ENCODE results near the gene FBXO47.

Gene FBXO47

GRCh38 chr17:39012725-39013124 lies 45.5 kb upstream of the FBXO47 start:
- DNase-seq (ENCODE audit: low read depth): no peak
- TF ChIP-seq, protein P1, sequence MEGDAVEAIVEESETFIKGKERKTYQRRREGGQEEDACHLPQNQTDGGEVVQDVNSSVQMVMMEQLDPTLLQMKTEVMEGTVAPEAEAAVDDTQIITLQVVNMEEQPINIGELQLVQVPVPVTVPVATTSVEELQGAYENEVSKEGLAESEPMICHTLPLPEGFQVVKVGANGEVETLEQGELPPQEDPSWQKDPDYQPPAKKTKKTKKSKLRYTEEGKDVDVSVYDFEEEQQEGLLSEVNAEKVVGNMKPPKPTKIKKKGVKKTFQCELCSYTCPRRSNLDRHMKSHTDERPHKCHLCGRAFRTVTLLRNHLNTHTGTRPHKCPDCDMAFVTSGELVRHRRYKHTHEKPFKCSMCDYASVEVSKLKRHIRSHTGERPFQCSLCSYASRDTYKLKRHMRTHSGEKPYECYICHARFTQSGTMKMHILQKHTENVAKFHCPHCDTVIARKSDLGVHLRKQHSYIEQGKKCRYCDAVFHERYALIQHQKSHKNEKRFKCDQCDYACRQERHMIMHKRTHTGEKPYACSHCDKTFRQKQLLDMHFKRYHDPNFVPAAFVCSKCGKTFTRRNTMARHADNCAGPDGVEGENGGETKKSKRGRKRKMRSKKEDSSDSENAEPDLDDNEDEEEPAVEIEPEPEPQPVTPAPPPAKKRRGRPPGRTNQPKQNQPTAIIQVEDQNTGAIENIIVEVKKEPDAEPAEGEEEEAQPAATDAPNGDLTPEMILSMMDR (conservative IDR thresholded peaks at IDR 0.05; ENCODE audit: control insufficient read depth, insufficient read depth, low read depth, low read length): no peak
- no peak overlapping the region for H3K4me3 ChIP-seq (ENCODE audit: control insufficient read depth, low read depth, low read length)

GRCh38 chr17:39011907-39012468 lies 44.8 kb upstream of the FBXO47 start:
- DNase-seq (ENCODE audit: low read depth): no peak
- TF ChIP-seq, protein P1 (conservative IDR thresholded peaks at IDR 0.05; ENCODE audit: control insufficient read depth, insufficient read depth, low read depth, low read length): no peak
- no peak overlapping the region for H3K4me3 ChIP-seq (ENCODE audit: control insufficient read depth, low read depth, low read length)

DNA sequence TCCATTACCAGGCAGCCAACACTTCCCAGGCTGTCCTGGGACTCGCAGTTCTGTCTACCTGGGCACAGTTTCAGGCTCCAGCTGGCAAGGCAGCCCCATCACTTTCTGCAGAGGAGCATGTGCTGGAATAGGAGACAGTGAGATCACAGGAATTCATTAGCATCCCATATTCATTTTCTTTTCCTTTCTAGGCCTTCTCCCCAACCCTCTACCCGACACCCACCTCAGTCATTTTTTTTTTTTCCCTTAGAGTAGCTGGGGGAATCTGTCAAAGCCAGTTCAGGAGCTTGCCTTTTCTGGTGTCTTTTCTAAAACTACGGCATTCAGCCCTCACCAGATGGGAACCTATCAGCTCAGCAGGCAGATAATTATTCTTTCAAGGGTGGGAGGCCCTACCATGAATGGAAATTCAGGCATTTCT lies 42.4 kb upstream of the FBXO47 start:
- H3K4me3 ChIP-seq (ENCODE audit: control insufficient read depth, low read depth, low read length): no peak overlapping the region
- DNase-seq (ENCODE audit: low read depth): no peak
- TF ChIP-seq, protein P1 (conservative IDR thresholded peaks at IDR 0.05; ENCODE audit: control insufficient read depth, insufficient read depth, low read depth, low read length): no peak

DNA sequence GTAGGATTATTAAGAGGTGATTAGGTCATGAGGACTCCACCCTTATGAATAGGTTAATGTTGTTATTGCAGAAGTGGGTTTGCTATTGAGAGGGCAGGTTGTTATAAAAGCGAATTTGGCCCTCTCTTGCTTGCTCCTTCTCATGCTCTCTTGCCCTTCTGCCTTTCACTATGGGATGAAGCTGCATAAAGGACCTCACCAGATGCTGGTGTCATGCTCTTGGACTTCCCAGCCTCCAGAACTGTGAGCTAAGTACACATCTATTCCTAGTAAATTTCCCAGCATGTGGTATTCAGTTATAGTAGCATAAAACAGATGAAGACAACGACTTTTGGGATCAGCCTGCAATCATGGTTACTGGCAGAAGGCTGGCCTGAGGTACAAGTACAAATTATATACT lies 41.4 kb upstream of the FBXO47 start:
- H3K4me3 ChIP-seq (ENCODE audit: control insufficient read depth, low read depth, low read length): no peak overlapping the region

GRCh38 chr17:39002991-39003715 lies 36.0 kb upstream of the FBXO47 start:
- TF ChIP-seq, protein P1 (conservative IDR thresholded peaks at IDR 0.05; ENCODE audit: control insufficient read depth, insufficient read depth, low read depth, low read length): no peak
- H3K4me3 ChIP-seq (ENCODE audit: control insufficient read depth, low read depth, low read length): no peak overlapping the region
- DNase-seq (ENCODE audit: low read depth): peak; percentile 93

More for the DNA sequence above, 41.4 kb upstream of the FBXO47 start:
- DNase-seq (ENCODE audit: low read depth): no peak
- TF ChIP-seq, protein P1 (conservative IDR thresholded peaks at IDR 0.05; ENCODE audit: control insufficient read depth, insufficient read depth, low read depth, low read length): no peak

DNA sequence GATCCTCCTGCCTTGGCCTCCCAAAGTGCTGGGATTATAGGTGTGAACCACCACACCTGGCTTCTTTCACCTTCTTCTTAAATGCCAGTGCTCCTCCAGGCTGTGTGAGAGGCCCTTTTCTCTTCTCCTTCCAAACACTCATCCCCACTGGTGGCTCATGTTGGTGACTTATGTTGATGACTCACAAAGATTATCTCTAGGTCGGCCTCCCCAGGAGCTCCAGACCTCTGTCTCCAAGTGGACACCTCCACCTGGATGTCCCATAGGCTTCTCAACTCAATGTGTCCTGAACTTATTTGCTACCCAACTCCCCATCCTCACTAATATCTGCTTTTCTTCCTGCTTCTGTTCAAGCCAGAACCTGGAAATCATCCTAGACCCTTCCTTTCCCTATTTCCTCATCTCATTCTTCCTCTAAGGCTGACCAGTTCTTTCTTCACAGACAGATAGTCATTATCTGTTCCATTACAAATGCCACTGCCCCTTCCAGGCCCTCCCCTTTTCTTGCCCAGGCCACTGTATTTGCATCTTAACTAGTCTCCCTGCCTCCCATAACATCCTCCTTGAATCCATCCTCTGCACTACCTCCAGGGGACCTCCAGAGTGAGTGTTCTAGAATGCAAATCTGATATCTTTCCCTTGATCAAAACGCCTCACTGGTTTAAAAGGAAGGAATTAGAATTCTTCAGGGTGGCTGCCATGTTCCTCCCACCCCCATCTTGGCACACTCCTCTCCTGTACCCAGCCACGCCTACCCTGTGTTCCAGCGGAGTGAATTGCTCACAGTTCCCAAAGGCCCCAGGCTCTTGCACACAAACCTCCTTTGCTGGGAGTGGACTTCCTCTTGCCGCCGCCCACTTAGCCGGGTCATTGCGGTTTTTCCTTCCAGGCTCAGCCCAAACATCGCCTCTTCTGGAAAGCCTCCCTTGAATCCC lies 34.8 kb upstream of the FBXO47 start:
- peak overlapping the region; percentile 15 for H3K4me3 ChIP-seq (ENCODE audit: control insufficient read depth, low read depth, low read length)
- TF ChIP-seq, protein P1 (conservative IDR thresholded peaks at IDR 0.05; ENCODE audit: control insufficient read depth, insufficient read depth, low read depth, low read length): peak; percentile 1
- DNase-seq (ENCODE audit: low read depth): peak; percentile 95

Measured in fibroblast of mammary gland (primary cell).